ENCODE results near the gene TEX10. TPM values are rescaled to one million over a fixed set of nuclear protein-coding genes. Genes with fewer than 3 reads are reported as not detected.

The TEX10 gene
- total RNA-seq, 4 donors from 2014 or later = 10.4 to 16.4 (median 11.2) TPM

DNA sequence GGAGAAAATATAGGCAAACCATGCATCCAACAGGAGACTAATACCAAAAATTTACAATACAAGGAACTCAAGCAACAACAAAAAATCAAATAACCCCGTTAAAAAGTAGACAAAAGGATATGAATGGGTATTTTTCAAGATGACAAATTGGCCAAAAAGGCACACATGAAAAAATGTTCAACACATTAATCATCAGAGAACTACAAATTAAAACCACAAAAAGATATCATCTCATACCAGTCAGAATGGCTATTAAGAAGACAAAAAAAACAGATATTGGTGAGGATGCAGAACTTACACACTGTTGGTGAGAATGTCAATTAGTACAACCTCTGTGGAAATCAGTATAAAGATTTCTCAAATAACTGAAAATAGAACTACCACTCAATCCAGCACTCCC lies 35.0 kb downstream of the TEX10 start:
- Histone ChIP-seq H3K27me3 (no peaks in the 10 kb centered on the region), H3K36me3 (peaks cover 5 to 71% (median 28%) of the 10 kb centered on the region in 4 donors), H3K4me1 (no peaks in the 10 kb centered on the region), H3K4me3 (no peak overlapping the region), H3K9me3 (no peaks in the 10 kb centered on the region), H3K27ac (replicated peaks in 1 of 4) (no peak overlapping the region)
- TF ChIP-seq EP300 (IDR thresholded peaks at IDR 0.05) (no peak), CTCF (IDR thresholded peaks at IDR 0.05) (no peak), POLR2A (IDR thresholded peaks at IDR 0.05; ENCODE audit: low read depth) (no peak), POLR2AphosphoS5 (IDR thresholded peaks at IDR 0.05) (no peak)
- no peak for DNase-seq (ENCODE audit: extremely low spot score)
- intact Hi-C loops (cut with DNase I) = no loop called here
- WGBS = 85% methylated on average over 1 of the region's 1 CpG

DNA sequence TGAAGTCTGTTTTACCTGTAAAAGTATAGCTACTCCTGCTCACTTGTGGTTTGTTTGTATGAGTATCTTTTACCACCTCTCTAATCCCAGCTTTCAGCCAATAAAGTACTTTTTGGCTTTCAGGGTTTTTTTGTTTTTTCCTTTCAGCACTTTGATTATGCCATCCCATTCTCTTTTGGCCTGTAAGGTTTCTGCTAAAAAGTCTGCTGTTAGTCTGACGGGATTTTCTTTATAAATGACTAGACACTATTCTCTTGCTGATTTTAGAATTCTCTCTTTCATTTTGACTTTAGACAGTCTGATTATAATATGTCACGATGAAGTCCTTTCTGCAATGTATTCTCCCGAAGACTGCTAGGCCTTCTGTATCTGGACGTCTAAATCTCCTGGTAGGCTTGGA lies 37.2 kb downstream of the TEX10 start:
- Histone ChIP-seq H3K36me3 (peaks cover 5 to 59% (median 20%) of the 10 kb centered on the region in 4 donors), H3K9me3 (no peaks in the 10 kb centered on the region), H3K4me3 (no peak overlapping the region), H3K4me1 (peaks cover 0 to 5% (median under 1%) of the 10 kb centered on the region in 4 donors), H3K27ac (replicated peaks in 1 of 4) (no peak overlapping the region), H3K27me3 (no peaks in the 10 kb centered on the region)
- no peak for DNase-seq (ENCODE audit: extremely low spot score)
- WGBS = 89% methylated on average over 4 of the region's 4 CpGs
- no peak for TF ChIP-seq POLR2AphosphoS5 (IDR thresholded peaks at IDR 0.05)
- TF ChIP-seq EP300 (IDR thresholded peaks at IDR 0.05) = no peak
- TF ChIP-seq CTCF (IDR thresholded peaks at IDR 0.05) = no peak
- TF ChIP-seq POLR2A (IDR thresholded peaks at IDR 0.05; ENCODE audit: low read depth) = no peak
- intact Hi-C loops (cut with DNase I) = no loop called here

DNA sequence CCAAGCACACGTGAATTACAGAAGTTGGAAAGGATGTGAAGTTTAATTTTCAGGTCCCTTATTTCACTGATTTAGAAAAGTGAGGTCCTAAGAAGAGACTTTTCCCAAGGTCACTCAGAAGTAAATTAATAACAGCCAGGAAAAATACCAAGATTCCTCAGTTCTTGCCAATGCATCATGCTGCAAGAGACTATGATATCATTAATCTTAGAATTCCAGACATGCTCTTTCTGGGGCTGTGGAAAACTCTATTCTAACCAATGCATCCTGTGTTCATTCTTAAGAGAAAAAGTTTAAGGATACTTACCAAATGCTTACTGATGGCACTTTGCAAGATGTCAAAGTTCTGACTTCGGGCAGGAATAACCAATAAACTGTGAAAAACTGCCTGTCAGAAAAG lies 42.8 kb downstream of the TEX10 start:
- no peaks in the 10 kb centered on the region for H3K27me3 ChIP-seq
- H3K36me3 ChIP-seq = peaks cover 0 to 39% (median 10%) of the 10 kb centered on the region in 4 donors
- no peaks in the 10 kb centered on the region for H3K9me3 ChIP-seq
- intact Hi-C loops (cut with DNase I) = no loop called here
- TF ChIP-seq POLR2AphosphoS5 (IDR thresholded peaks at IDR 0.05) = no peak
- TF ChIP-seq CTCF (IDR thresholded peaks at IDR 0.05) = no peak
- H3K27ac ChIP-seq (replicated peaks in 1 of 4) = no peak overlapping the region
- no peak overlapping the region for H3K4me3 ChIP-seq
- no peak for DNase-seq (ENCODE audit: extremely low spot score)
- 66% methylated on average over 2 of the region's 2 CpGs for WGBS
- H3K4me1 ChIP-seq = peaks cover 0 to 26% (median 18%) of the 10 kb centered on the region in 4 donors

GRCh38 chr9:100308965-100309564 lies 43.7 kb downstream of the TEX10 start:
- 61% methylated on average over 1 of the region's 1 CpG for WGBS
- Histone ChIP-seq H3K36me3 (peaks cover 0 to 40% (median 14%) of the 10 kb centered on the region in 4 donors), H3K4me3 (no peak overlapping the region), H3K27ac (replicated peaks in 1 of 4) (no peak overlapping the region), H3K4me1 (peaks cover 0 to 26% (median 18%) of the 10 kb centered on the region in 4 donors), H3K9me3 (no peaks in the 10 kb centered on the region), H3K27me3 (no peaks in the 10 kb centered on the region)
- intact Hi-C loops (cut with DNase I) = no loop called here
- DNase-seq (ENCODE audit: extremely low spot score) = no peak
- TF ChIP-seq EP300 (IDR thresholded peaks at IDR 0.05) (no peak), POLR2A (IDR thresholded peaks at IDR 0.05; ENCODE audit: low read depth) (no peak), POLR2AphosphoS5 (IDR thresholded peaks at IDR 0.05) (no peak), CTCF (IDR thresholded peaks at IDR 0.05) (no peak)

- no peak for TF ChIP-seq POLR2A (IDR thresholded peaks at IDR 0.05; ENCODE audit: low read depth)
- TF ChIP-seq CTCF (IDR thresholded peaks at IDR 0.05) = no peak
- TF ChIP-seq EP300 (IDR thresholded peaks at IDR 0.05) = no peak
- no peak for TF ChIP-seq POLR2AphosphoS5 (IDR thresholded peaks at IDR 0.05)
- intact Hi-C loops (cut with DNase I) = no loop called here
- H3K36me3 ChIP-seq = peaks cover 0 to 45% (median 22%) of the 10 kb centered on the region in 4 donors
Observed at GRCh38 chr9:100307080-100307479, 45.7 kb downstream of the TEX10 start.

More at GRCh38 chr9:100307080-100307479, 45.7 kb downstream of the TEX10 start:
- H3K4me3 ChIP-seq = no peak overlapping the region
- H3K27me3 ChIP-seq = no peaks in the 10 kb centered on the region
- no peak for DNase-seq (ENCODE audit: extremely low spot score)
- no peaks in the 10 kb centered on the region for H3K9me3 ChIP-seq
- WGBS = 88% methylated on average over 2 of the region's 2 CpGs
- H3K27ac ChIP-seq (replicated peaks in 1 of 4) = no peak overlapping the region
- peaks cover 0 to 36% (median 23%) of the 10 kb centered on the region in 4 donors for H3K4me1 ChIP-seq
